ENCODE measurements around the gene PIP5K1C.
"Not testable (repeated sequence)": the region's sequence is repeated elsewhere in the genome, so short reads cannot be mapped to it uniquely, and the experiment has no call there.

PIP5K1C gene

GRCh38 chr19:3645726-3646125, 54.5 kb downstream of the PIP5K1C start:
- DNase-seq (ENCODE audit: low read depth in 2 of 2) = no peak

DNA sequence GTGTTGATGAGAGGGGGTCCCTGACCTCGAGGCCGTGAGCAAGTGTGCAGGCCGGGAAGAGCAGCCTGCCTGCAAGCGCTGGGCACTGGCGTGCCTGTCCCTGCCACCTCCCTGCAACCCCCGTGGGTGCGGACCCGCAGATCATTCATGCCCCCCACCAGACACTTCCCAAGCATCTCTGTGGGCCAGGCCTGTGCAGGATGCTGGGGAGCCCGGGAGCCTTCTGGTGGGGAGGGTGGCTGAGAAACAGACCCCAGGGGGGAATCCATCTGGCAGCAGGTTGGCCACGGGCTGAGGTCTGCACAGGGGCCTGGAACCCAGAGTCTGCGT, 55.2 kb downstream of the PIP5K1C start:
- DNase-seq (ENCODE audit: low read depth in 2 of 2) = no peak

GRCh38 chr19:3644351-3645066, 55.8 kb downstream of the PIP5K1C start:
- no peak for DNase-seq (ENCODE audit: low read depth in 2 of 2)

GRCh38 chr19:3643674-3644313, 56.5 kb downstream of the PIP5K1C start:
- DNase-seq (ENCODE audit: low read depth in 2 of 2) = no peak

- peak in 1 of 2 donors; percentile 22 for DNase-seq (ENCODE audit: low read depth in 2 of 2)
Measured at GRCh38 chr19:3642987-3643673, 57.1 kb downstream of the PIP5K1C start.

- DNase-seq (ENCODE audit: low read depth in 2 of 2) = no peak
Measured at GRCh38 chr19:3642296-3642695, 58.0 kb downstream of the PIP5K1C start.

- DNase-seq (ENCODE audit: low read depth in 2 of 2) = no peak
Measured at GRCh38 chr19:3641515-3642269, 58.6 kb downstream of the PIP5K1C start.

DNA sequence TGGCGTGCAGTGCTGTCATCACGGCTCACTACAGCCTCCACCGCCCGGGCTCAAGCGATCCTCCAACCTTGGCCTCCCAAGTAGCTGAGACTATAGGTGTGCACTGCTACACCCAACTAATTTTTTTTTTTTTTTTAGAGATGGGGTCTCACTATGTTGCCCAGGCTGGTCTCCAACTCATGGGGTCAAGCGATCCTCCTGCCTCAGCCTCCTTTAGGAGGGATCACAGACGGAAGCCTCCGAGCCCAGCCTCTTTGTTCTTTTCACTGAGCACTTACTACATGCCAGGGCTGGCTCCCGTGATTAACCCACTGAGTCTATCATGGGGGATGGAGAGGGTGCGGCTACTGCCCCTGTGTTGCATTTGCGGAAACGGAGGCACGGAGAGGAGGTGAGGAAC, 60.8 kb downstream of the PIP5K1C start:
- no peak for DNase-seq (ENCODE audit: low read depth in 2 of 2)

DNA sequence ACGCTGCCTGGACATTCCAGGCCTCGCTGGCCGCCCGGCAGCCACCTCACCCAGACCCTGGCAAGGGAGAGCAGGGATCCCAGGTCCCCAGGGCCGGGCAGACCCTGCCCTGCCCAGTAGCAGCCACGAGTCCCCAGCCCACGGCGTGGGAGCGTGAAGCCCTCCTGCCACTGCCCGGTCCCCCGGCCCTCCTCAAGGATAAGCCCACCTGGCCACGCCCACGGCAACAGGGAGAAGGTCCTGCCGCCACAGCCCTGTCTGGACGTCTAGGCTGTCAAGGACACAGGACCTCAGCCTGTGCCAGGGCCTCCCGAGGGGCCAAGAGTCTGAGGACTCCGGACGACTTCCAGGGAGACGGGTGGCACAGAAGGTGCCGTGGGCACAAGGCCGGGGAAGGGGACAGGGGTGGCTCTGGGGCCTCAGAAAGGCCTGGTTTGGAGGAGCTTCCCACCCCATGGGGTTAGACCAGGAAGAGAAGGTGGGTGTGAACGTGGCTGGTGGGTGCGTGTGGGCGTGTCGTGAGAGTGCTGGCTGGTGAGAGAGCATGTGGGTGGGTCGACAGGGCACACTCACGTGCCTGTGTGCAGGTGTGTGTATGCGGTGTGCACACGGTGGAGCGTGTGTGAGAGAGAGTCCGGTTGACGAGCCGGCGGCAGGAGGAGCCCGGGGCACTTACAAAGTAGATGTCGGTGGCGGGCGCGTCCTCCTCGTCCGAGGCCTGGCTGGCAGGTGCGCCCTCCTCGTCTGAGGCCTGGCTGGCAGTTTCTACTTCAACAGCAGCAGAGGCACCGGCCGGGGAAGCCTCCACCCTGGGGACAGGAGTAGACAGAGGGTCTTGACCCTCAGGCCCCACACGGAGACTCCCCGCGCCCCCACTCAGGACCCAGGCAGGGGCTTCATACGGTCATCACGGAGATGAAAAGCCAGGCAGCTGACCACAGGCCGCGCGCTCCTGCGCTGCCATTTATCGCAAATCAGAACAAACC, 61.8 kb downstream of the PIP5K1C start:
- DNase-seq (ENCODE audit: low read depth in 2 of 2) = no peak

DNA sequence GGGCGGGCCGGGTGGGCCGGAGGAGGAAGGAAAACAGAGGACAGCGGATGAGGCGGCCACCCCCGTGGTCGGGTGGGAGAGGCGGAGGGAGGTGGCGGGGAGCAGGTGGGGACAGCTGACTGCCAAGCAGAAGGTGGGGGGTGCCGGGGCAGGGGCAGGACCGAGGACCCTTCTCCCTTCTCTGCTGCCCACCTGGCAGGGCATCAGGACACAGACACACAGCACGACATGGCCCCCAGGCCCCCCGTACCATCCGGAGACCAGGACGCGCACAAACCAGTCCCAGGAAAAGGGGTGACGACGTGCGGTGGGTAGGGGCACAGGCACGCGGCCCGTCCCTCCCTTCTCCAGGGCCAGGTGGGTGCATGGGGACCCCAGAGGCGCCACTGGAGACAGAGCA, 62.6 kb downstream of the PIP5K1C start:
- DNase-seq (ENCODE audit: low read depth in 2 of 2) = no peak

- DNase-seq (ENCODE audit: low read depth in 2 of 2) = no peak
Measured at GRCh38 chr19:3636962-3637361, 63.3 kb downstream of the PIP5K1C start.

DNA sequence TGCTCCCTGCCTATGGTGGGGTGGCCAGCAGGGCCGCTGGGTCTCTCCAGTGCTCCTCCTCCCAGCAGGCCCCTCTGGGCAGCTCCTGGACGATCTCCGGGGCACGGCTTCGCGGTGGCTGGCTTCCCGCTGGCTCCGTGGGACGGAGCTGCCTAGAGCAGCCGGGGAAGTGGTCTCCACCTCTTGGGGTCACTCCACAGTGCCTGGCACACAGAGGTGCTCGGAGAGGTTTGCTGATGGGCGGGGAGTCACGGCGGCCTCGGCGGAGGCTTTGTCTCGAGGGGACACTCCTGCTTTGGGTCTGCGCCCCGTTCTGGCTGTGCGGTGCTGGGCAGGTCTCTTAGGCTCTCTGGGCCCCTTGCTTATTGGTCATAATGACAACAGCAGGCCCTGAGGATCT, 63.8 kb downstream of the PIP5K1C start:
- no peak for DNase-seq (ENCODE audit: low read depth in 2 of 2)

DNA sequence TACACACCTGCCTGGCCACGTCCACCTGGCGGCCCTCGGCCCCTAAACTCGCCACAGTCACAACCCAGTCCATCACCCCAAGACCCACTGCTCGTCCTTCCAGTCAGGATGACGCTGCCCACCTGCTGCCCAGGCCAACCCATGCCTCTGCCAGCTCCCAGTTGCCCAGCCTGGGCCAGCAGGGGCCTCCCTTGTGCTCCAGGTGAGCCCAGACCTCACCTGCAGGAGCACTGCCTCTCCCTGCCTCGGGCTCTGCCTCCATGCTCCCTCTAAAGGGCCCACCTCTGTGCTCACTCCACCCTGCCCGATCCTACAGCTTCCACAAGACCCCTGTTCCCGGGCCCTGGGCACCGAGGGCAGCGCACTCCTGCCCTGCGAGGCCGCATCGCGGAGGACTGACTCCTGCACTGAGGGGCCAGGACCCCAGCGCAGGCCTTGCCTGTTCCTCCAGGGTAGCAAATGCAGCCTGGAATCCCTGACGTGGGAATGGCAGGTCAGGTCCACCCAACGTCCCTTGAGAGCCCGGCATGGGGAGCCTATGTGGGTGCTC, 65.7 kb downstream of the PIP5K1C start:
- no peak for DNase-seq (ENCODE audit: low read depth in 2 of 2)

DNA sequence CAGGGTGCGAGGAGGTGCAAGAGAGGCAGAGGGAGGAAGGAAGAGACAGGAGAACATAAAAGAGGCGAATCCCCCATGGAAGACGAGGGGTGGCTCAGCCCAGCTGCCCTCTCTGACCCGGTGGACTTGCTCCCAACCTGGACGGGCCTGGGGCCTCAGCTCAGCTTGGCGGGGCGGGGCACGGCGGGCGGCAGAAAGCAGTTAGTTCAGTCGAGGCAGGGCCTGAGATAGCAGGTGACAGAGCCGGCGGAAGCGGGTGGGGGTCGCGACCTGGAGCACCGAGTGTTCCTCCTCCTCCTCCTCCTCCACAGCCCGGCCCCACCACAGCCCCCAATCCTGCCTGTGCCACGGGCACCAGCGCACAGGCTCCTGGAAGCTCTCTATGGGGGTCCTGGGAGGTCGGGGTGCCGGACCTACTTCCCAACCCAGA, 66.7 kb downstream of the PIP5K1C start:
- DNase-seq (ENCODE audit: low read depth in 2 of 2) = no peak

- DNase-seq (ENCODE audit: low read depth in 2 of 2) = no peak
Measured at GRCh38 chr19:3632739-3633558, 67.3 kb downstream of the PIP5K1C start.

- no peak for DNase-seq (ENCODE audit: low read depth in 2 of 2)
Measured at GRCh38 chr19:3632098-3632497, 68.2 kb downstream of the PIP5K1C start.

GRCh38 chr19:3631053-3631861, 69.0 kb downstream of the PIP5K1C start:
- no peak for DNase-seq (ENCODE audit: low read depth in 2 of 2)

GRCh38 chr19:3628766-3629165, 71.5 kb downstream of the PIP5K1C start:
- not testable (repeated sequence) for DNase-seq (ENCODE audit: low read depth in 2 of 2)

GRCh38 chr19:3627351-3627723, 72.9 kb downstream of the PIP5K1C start:
- DNase-seq (ENCODE audit: low read depth in 2 of 2) = no peak

All from stimulated activated CD4-positive, alpha-beta T cell treated with anti-CD3 and anti-CD28 coated beads, Interleukin-4, amount 100 ng/mL, for 48 hours (primary cell).